ENCODE data around the gene SSR4.

The SSR4 gene

GRCh38 chrX:153769865-153770600 is 24.4 kb upstream of the SSR4 start:
- no peak for DNase-seq

GRCh38 chrX:153770601-153771414 is 23.7 kb upstream of the SSR4 start:
- no peak for DNase-seq

GRCh38 chrX:153771415-153772315 is 22.8 kb upstream of the SSR4 start:
- DNase-seq = no peak

- DNase-seq = no peak
Measured at GRCh38 chrX:153772316-153773217, 21.9 kb upstream of the SSR4 start.

- no peak for DNase-seq
Measured at GRCh38 chrX:153773218-153773611, 21.3 kb upstream of the SSR4 start.

- DNase-seq = no peak
Measured at GRCh38 chrX:153773741-153774575, 20.5 kb upstream of the SSR4 start.

- no peak for DNase-seq
Measured at GRCh38 chrX:153774576-153775292, 19.7 kb upstream of the SSR4 start.

GRCh38 chrX:153775293-153776119 is 19.0 kb upstream of the SSR4 start:
- DNase-seq = no peak

GRCh38 chrX:153776120-153776599 is 18.3 kb upstream of the SSR4 start:
- no peak for DNase-seq

- DNase-seq = no peak
Measured at GRCh38 chrX:153776611-153777045, 17.8 kb upstream of the SSR4 start.

- no peak for DNase-seq
Measured at GRCh38 chrX:153777261-153778090, 17.0 kb upstream of the SSR4 start.

GRCh38 chrX:153778181-153778580 is 16.3 kb upstream of the SSR4 start:
- no peak for DNase-seq

GRCh38 chrX:153778684-153779101 is 15.8 kb upstream of the SSR4 start:
- no peak for DNase-seq

- no peak for DNase-seq
Measured at GRCh38 chrX:153779891-153780677, 14.4 kb upstream of the SSR4 start.

GRCh38 chrX:153780678-153781427 is 13.6 kb upstream of the SSR4 start, which contains the start of gene SRPK3:
Gene SRPK3 (plus strand): TSS chrX:153781041. CDS start chrX:153781087, 46 bp downstream.
- no peak for DNase-seq

- DNase-seq = no peak
Measured at GRCh38 chrX:153781428-153782047, 12.9 kb upstream of the SSR4 start.

All from retina (tissue), 1 donor.